PFSK-1 (cell line): ENCODE data around the gene CACNB2.

Source experiments
- FOXP2 ChIP-seq: optimal IDR thresholded peaks from 2 replicates; pipeline ENCODE3; 2011; ENCODE audit warnings: borderline replicate concordance, control low read depth, inconsistent platforms; ENCODE audit not compliant: insufficient read depth; ENCODE audit errors: extremely low read length, extremely low read depth
- POLR2AphosphoS5 ChIP-seq: IDR thresholded peaks from 2 replicates; pipeline ENCODE4 v1.6.1; 2012; ENCODE audit warnings: low read depth, mild to moderate bottlenecking, control low read depth, low read length, moderate library complexity
- SIN3A ChIP-seq: IDR thresholded peaks from 2 replicates; pipeline ENCODE4 v1.6.1; 2012; ENCODE audit warnings: mild to moderate bottlenecking, low read length, moderate library complexity, borderline replicate concordance; ENCODE audit not compliant: insufficient read depth
- TAF1 ChIP-seq: IDR thresholded peaks from 2 replicates; pipeline ENCODE4 v1.6.1; 2012; ENCODE audit warnings: low read length, control low read depth, borderline replicate concordance; ENCODE audit not compliant: insufficient read depth
- TF ChIP-seq, protein P1 (sequence below), 2 experiments: IDR thresholded peaks; 2 replicates each; pipeline versions ENCODE4 v1.6.1 to v1.8.0; 2011 to 2012; ENCODE audit warnings: low read depth in 2 of 2, low read length in 2 of 2, control low read depth in 1 of 2, inconsistent platforms in 1 of 2, mild to moderate bottlenecking in 1 of 2, moderate library complexity in 1 of 2; ENCODE audit not compliant: insufficient read depth in 1 of 2

The CACNB2 gene

GRCh38 chr10:18351421-18351820 is 211.2 kb downstream of the CACNB2 start:
- TF ChIP-seq FOXP2 (no peak), POLR2AphosphoS5 (no peak), SIN3A (no peak), TAF1 (no peak)
- TF ChIP-seq, protein P1, sequence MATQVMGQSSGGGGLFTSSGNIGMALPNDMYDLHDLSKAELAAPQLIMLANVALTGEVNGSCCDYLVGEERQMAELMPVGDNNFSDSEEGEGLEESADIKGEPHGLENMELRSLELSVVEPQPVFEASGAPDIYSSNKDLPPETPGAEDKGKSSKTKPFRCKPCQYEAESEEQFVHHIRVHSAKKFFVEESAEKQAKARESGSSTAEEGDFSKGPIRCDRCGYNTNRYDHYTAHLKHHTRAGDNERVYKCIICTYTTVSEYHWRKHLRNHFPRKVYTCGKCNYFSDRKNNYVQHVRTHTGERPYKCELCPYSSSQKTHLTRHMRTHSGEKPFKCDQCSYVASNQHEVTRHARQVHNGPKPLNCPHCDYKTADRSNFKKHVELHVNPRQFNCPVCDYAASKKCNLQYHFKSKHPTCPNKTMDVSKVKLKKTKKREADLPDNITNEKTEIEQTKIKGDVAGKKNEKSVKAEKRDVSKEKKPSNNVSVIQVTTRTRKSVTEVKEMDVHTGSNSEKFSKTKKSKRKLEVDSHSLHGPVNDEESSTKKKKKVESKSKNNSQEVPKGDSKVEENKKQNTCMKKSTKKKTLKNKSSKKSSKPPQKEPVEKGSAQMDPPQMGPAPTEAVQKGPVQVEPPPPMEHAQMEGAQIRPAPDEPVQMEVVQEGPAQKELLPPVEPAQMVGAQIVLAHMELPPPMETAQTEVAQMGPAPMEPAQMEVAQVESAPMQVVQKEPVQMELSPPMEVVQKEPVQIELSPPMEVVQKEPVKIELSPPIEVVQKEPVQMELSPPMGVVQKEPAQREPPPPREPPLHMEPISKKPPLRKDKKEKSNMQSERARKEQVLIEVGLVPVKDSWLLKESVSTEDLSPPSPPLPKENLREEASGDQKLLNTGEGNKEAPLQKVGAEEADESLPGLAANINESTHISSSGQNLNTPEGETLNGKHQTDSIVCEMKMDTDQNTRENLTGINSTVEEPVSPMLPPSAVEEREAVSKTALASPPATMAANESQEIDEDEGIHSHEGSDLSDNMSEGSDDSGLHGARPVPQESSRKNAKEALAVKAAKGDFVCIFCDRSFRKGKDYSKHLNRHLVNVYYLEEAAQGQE (IDR thresholded peaks at IDR 0.05; ENCODE audit: insufficient read depth in 1 of 2, low read depth in 2 of 2, low read length in 2 of 2): no peak

- TF ChIP-seq FOXP2 (no peak), POLR2AphosphoS5 (no peak), TAF1 (no peak), SIN3A (no peak)
- TF ChIP-seq, protein P1 (IDR thresholded peaks at IDR 0.05; ENCODE audit: insufficient read depth in 1 of 2, low read depth in 2 of 2, low read length in 2 of 2): no peak
Measured at GRCh38 chr10:18352175-18352574, 212.0 kb downstream of the CACNB2 start.

DNA sequence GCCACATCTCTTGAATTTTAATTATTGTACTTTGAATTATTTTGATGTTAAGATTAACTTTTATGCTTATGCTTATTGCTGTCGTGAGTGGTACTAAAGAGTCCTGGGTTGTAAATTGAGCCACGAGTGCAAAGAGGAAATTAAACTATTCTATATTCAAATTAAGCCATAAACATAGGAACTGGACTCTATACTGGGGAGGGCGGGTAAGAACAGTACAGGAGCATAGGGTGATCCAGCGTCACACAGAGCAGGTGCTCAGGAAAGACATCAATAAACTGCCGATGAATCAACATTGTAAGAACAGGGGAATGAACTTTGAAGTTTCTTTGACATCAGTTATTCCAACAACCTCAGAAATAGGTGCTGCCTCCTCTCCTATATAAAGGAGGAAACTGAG is 219.6 kb downstream of the CACNB2 start:
- no peak for TF ChIP-seq POLR2AphosphoS5
- no peak for TF ChIP-seq FOXP2
- no peak for TF ChIP-seq TAF1
- no peak for TF ChIP-seq SIN3A
- TF ChIP-seq, protein P1 (IDR thresholded peaks at IDR 0.05; ENCODE audit: insufficient read depth in 1 of 2, low read depth in 2 of 2, low read length in 2 of 2): no peak

DNA sequence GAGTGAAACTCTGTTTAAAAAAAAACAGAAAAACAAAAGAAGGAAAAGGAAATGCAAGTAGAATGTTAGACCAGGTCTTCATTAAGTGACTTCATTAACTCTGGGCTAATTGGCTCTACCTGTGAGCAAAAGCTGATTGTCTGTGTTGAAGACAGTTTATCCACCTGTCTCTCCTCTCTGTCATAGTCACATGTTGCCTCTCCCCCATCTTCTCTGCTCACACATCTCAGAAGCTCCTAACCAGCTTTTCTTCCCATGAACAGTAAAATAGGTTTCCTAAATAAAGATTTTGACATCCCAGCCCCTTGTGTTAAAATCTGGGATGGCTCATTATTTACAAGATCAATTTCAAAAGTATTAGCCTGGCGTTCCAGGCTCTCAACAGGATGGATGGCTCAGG is 222.7 kb downstream of the CACNB2 start:
- TF ChIP-seq SIN3A: no peak
- TF ChIP-seq, protein P1 (IDR thresholded peaks at IDR 0.05; ENCODE audit: insufficient read depth in 1 of 2, low read depth in 2 of 2, low read length in 2 of 2): no peak
- TF ChIP-seq POLR2AphosphoS5: no peak
- no peak for TF ChIP-seq FOXP2
- no peak for TF ChIP-seq TAF1
